Measurements from ENCODE around the gene SLC22A12.

Gene SLC22A12

DNA sequence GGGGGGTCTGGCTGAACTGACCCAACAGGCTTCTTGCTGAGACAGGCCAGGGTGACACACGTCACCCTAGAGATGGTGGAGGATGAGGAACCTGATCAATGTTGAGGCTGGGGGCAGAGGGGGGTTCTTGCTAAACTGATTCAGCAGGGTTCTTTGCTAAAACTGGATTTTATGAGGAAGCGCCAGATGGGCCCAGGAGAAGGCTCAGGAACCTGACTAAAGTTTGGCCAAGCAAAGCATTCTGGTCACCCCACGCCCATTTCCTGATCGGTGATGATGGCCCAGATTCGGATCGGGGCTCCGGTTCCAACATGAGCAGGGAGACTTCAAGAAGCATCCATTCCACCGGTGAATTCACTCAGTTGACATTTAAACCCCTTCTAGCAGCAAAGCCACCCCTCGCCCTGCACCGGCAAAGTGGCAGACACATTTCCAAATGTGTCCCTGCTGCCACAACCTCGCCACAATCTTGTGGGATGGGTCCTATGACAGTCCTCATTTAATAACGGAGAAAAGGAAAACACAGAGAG, 34.2 kb upstream of the SLC22A12 start:
- Histone ChIP-seq H3K4me3 (ENCODE audit: low read length) (no peak overlapping the region), H3K79me2 (ENCODE audit: control insufficient read depth, insufficient read depth, low read length) (no peaks in the 10 kb centered on the region), H3K36me3 (ENCODE audit: control insufficient read depth, insufficient read depth, low read length) (no peaks in the 10 kb centered on the region), H3K9ac (ENCODE audit: low read length) (no peak overlapping the region), H3K27me3 (ENCODE audit: insufficient read depth, low read length, poor library complexity) (no peaks in the 10 kb centered on the region), H3K79me1 (ENCODE audit: low read length) (no peaks in the 10 kb centered on the region), H2BK120ac (ENCODE audit: low read depth, low read length) (no peak overlapping the region), H2BK5ac (ENCODE audit: low read length) (no peak overlapping the region), H3K4ac (ENCODE audit: low read depth, low read length) (no peak overlapping the region), H4K8ac (ENCODE audit: low read depth, low read length) (no peak overlapping the region), H3K56ac (ENCODE audit: low read length) (no peak overlapping the region), H3K23ac (ENCODE audit: low read length) (no peak overlapping the region), H3K27ac (ENCODE audit: low read depth, low read length) (no peak overlapping the region), H4K5ac (ENCODE audit: low read length) (no peak overlapping the region), H3K4me1 (ENCODE audit: control insufficient read depth, low read depth, low read length) (peaks cover 4% of the 10 kb centered on the region), H2BK15ac (replicated peaks; ENCODE audit: low read depth) (no peak overlapping the region), H3K4me2 (ENCODE audit: low read length) (no peak overlapping the region), H3K18ac (ENCODE audit: low read length) (no peak overlapping the region), H2AK5ac (ENCODE audit: low read length) (no peak overlapping the region)
- DNase-seq: no peak
- no CpG with 5 or more reads among the region's 12 CpGs for WGBS (ENCODE audit: extremely low coverage, insufficient coverage, low lambda C conversion rate)

DNA sequence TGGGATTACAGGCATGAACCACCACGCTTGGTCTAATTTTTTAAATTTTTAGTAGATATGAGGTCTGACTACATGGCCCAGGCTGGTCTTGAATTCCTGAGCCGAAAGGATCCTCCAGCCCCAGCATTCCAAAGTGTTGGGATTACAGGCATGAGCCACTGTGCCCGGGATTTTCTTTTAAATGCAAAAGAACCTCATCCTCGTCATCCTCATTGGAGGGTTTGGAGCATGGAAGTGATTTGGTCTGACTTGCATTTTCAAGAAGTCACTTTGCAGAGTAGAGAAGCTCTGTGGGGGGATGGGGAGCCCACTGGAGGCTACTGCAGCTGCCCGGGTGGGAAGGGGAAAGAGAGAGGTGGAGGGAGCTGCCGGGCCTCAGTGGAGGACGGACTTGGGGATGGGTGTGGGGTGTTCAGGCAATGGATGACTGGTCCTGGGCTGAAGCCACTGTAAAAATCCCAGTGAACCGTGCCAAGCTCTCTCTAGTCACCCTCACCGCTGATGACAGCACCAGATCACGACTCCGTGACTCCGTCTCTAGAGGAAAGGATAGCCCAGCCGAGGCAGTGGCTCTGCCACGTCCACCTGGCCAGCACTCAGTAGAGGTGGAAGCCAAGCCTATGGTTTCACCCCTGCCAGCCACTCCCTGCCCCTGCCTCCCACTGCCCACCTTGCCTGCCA, 32.8 kb upstream of the SLC22A12 start:
- H3K27ac ChIP-seq (ENCODE audit: low read depth, low read length): no peak overlapping the region
- peak overlapping the region; percentile 24 for H2AK5ac ChIP-seq (ENCODE audit: low read length)
- H3K4me3 ChIP-seq (ENCODE audit: low read length): no peak overlapping the region
- H3K4me1 ChIP-seq (ENCODE audit: control insufficient read depth, low read depth, low read length): peaks cover 4% of the 10 kb centered on the region
- H3K79me1 ChIP-seq (ENCODE audit: low read length): no peaks in the 10 kb centered on the region
- no CpG with 5 or more reads among the region's 14 CpGs for WGBS (ENCODE audit: extremely low coverage, insufficient coverage, low lambda C conversion rate)
- peak overlapping the region; percentile 30 for H2BK5ac ChIP-seq (ENCODE audit: low read length)
- peak; percentile 92 for DNase-seq
- no peak overlapping the region for H2BK15ac ChIP-seq (replicated peaks; ENCODE audit: low read depth)
- no peak overlapping the region for H3K56ac ChIP-seq (ENCODE audit: low read length)
- no peak overlapping the region for H3K23ac ChIP-seq (ENCODE audit: low read length)
- no peak overlapping the region for H3K18ac ChIP-seq (ENCODE audit: low read length)
- H3K79me2 ChIP-seq (ENCODE audit: control insufficient read depth, insufficient read depth, low read length): no peaks in the 10 kb centered on the region
- no peak overlapping the region for H3K9ac ChIP-seq (ENCODE audit: low read length)
- H4K5ac ChIP-seq (ENCODE audit: low read length): no peak overlapping the region
- H3K36me3 ChIP-seq (ENCODE audit: control insufficient read depth, insufficient read depth, low read length): no peaks in the 10 kb centered on the region
- H3K4ac ChIP-seq (ENCODE audit: low read depth, low read length): no peak overlapping the region
- H3K4me2 ChIP-seq (ENCODE audit: low read length): no peak overlapping the region
- no peaks in the 10 kb centered on the region for H3K27me3 ChIP-seq (ENCODE audit: insufficient read depth, low read length, poor library complexity)
- H2BK120ac ChIP-seq (ENCODE audit: low read depth, low read length): no peak overlapping the region
- H4K8ac ChIP-seq (ENCODE audit: low read depth, low read length): no peak overlapping the region

DNA sequence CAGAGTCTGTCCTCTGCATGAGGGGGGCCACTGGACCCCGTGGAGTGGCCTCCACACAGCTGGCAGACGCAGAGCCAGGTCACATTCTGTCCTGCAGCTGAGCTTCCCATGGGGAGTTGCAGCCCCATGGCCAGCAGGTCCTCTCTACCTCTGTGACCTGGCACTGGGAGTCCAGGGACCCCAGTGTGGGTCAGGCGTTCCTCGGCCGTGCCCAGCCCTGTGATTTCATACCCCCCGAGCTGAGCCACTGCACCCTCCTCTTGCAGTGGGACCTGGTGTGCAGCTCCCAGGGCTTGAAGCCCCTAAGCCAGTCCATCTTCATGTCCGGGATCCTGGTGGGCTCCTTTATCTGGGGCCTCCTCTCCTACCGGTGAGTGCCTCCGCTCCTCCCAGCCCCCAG, 32.2 kb upstream of the SLC22A12 start:
- no peaks in the 10 kb centered on the region for H3K79me1 ChIP-seq (ENCODE audit: low read length)
- no peak overlapping the region for H3K4ac ChIP-seq (ENCODE audit: low read depth, low read length)
- no peak overlapping the region for H3K4me2 ChIP-seq (ENCODE audit: low read length)
- no peak overlapping the region for H3K27ac ChIP-seq (ENCODE audit: low read depth, low read length)
- WGBS (ENCODE audit: extremely low coverage, insufficient coverage, low lambda C conversion rate): no CpG with 5 or more reads among the region's 9 CpGs
- no peak overlapping the region for H4K5ac ChIP-seq (ENCODE audit: low read length)
- H3K36me3 ChIP-seq (ENCODE audit: control insufficient read depth, insufficient read depth, low read length): no peaks in the 10 kb centered on the region
- no peak overlapping the region for H4K8ac ChIP-seq (ENCODE audit: low read depth, low read length)
- H3K18ac ChIP-seq (ENCODE audit: low read length): peak overlapping the region; percentile 19
- H2BK5ac ChIP-seq (ENCODE audit: low read length): no peak overlapping the region
- peak overlapping the region; percentile 24 for H2AK5ac ChIP-seq (ENCODE audit: low read length)
- DNase-seq: no peak
- H2BK120ac ChIP-seq (ENCODE audit: low read depth, low read length): no peak overlapping the region
- H3K9ac ChIP-seq (ENCODE audit: low read length): no peak overlapping the region
- no peaks in the 10 kb centered on the region for H3K79me2 ChIP-seq (ENCODE audit: control insufficient read depth, insufficient read depth, low read length)
- no peak overlapping the region for H3K4me3 ChIP-seq (ENCODE audit: low read length)
- peaks cover 4% of the 10 kb centered on the region for H3K4me1 ChIP-seq (ENCODE audit: control insufficient read depth, low read depth, low read length)
- H3K27me3 ChIP-seq (ENCODE audit: insufficient read depth, low read length, poor library complexity): no peaks in the 10 kb centered on the region
- H3K23ac ChIP-seq (ENCODE audit: low read length): no peak overlapping the region
- H2BK15ac ChIP-seq (replicated peaks; ENCODE audit: low read depth): no peak overlapping the region
- peak overlapping the region; percentile 58 for H3K56ac ChIP-seq (ENCODE audit: low read length)

DNA sequence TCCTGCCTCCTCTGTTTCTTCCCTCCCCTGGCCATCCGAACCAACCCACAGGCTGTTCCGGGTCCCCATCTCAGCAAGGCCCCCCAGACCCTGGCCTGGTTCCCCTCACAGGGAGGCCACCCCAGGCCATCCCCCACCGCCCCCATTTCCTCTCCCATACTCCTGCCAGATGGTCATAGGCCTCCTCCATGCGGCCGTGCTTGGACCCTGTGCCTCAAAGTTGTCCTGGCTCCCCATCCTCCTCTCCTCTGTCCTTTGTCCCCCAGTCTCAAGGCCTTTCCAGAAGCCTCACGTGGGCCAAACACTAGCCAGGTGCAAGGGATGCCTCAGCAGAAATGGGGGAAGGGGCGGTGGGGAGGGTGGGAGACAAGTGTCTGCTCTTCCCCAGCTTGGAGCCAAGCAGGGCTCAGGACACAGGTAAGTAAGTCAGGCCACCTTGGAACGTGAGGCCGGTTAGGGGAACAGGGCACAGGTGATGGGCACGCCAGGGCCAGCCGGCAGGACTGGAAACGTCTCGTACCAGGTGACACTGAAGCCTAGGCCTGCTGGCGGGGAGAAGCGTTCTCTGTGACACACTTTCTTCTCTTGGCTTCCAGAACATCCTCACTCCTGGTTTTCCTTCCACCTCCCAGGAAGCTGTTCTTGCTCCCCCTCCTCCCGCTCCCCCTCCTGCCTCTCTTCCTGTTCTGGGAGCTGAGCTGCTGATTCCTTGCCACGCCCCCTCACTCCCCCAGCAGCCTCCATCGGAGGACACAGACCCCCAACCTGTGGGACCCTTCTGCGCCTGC, 31.5 kb upstream of the SLC22A12 start:
- Histone ChIP-seq H3K4me2 (ENCODE audit: low read length) (no peak overlapping the region), H2BK5ac (ENCODE audit: low read length) (no peak overlapping the region), H3K4ac (ENCODE audit: low read depth, low read length) (no peak overlapping the region), H3K27ac (ENCODE audit: low read depth, low read length) (no peak overlapping the region), H3K4me1 (ENCODE audit: control insufficient read depth, low read depth, low read length) (peaks cover 4% of the 10 kb centered on the region), H3K56ac (ENCODE audit: low read length) (peak overlapping the region; percentile 58), H3K27me3 (ENCODE audit: insufficient read depth, low read length, poor library complexity) (no peaks in the 10 kb centered on the region), H3K79me2 (ENCODE audit: control insufficient read depth, insufficient read depth, low read length) (no peaks in the 10 kb centered on the region), H4K5ac (ENCODE audit: low read length) (no peak overlapping the region), H3K18ac (ENCODE audit: low read length) (no peak overlapping the region), H2BK120ac (ENCODE audit: low read depth, low read length) (no peak overlapping the region), H3K79me1 (ENCODE audit: low read length) (no peaks in the 10 kb centered on the region), H3K23ac (ENCODE audit: low read length) (no peak overlapping the region), H2AK5ac (ENCODE audit: low read length) (no peak overlapping the region), H3K9ac (ENCODE audit: low read length) (peak overlapping the region; percentile 42), H3K4me3 (ENCODE audit: low read length) (no peak overlapping the region), H2BK15ac (replicated peaks; ENCODE audit: low read depth) (no peak overlapping the region), H4K8ac (ENCODE audit: low read depth, low read length) (no peak overlapping the region), H3K36me3 (ENCODE audit: control insufficient read depth, insufficient read depth, low read length) (no peaks in the 10 kb centered on the region)
- peak; percentile 75 for DNase-seq
- WGBS (ENCODE audit: extremely low coverage, insufficient coverage, low lambda C conversion rate): no CpG with 5 or more reads among the region's 19 CpGs

DNA sequence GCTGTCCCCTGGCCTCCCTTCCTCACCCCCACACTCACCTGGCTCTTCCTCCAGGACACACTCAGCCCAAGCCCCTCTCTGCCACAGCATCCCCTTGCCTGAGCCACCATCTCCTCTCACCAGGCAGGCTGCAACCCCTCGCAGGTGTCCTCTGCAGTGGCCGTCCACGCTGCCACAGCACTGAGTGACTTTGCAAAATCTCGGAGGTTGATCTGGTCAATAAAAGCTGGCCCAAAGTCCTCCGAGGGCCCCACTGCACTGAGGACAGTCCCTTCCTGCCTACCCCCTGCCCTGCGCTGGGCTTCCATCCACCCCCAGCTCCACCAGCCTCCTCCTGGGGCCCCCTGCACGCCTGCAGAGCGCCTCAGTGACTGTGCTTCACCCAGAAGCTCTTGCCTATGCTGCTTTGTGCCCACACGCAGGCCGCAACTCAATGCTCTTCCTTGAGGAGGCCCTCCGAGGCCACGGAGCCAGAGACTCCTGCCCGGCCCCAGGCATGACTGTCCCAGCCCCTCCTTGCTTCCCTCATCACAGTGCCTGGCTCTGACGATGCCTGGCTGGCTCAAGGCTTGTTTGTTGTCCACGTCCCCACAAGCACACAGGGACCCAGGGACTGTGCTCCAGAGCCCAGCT, 30.8 kb upstream of the SLC22A12 start:
- H3K4ac ChIP-seq (ENCODE audit: low read depth, low read length): no peak overlapping the region
- H3K36me3 ChIP-seq (ENCODE audit: control insufficient read depth, insufficient read depth, low read length): no peaks in the 10 kb centered on the region
- H3K4me2 ChIP-seq (ENCODE audit: low read length): no peak overlapping the region
- no peak overlapping the region for H3K4me3 ChIP-seq (ENCODE audit: low read length)
- DNase-seq: peak; percentile 55
- H2BK15ac ChIP-seq (replicated peaks; ENCODE audit: low read depth): no peak overlapping the region
- peak overlapping the region; percentile 8 for H3K9ac ChIP-seq (ENCODE audit: low read length)
- no peak overlapping the region for H3K27ac ChIP-seq (ENCODE audit: low read depth, low read length)
- H3K79me1 ChIP-seq (ENCODE audit: low read length): no peaks in the 10 kb centered on the region
- WGBS (ENCODE audit: extremely low coverage, insufficient coverage, low lambda C conversion rate): no CpG with 5 or more reads among the region's 15 CpGs
- no peak overlapping the region for H4K5ac ChIP-seq (ENCODE audit: low read length)
- no peak overlapping the region for H3K18ac ChIP-seq (ENCODE audit: low read length)
- no peaks in the 10 kb centered on the region for H3K27me3 ChIP-seq (ENCODE audit: insufficient read depth, low read length, poor library complexity)
- no peak overlapping the region for H2BK5ac ChIP-seq (ENCODE audit: low read length)
- H3K79me2 ChIP-seq (ENCODE audit: control insufficient read depth, insufficient read depth, low read length): no peaks in the 10 kb centered on the region
- no peak overlapping the region for H2BK120ac ChIP-seq (ENCODE audit: low read depth, low read length)
- no peak overlapping the region for H3K23ac ChIP-seq (ENCODE audit: low read length)
- H3K56ac ChIP-seq (ENCODE audit: low read length): peak overlapping the region; percentile 56
- H3K4me1 ChIP-seq (ENCODE audit: control insufficient read depth, low read depth, low read length): peaks cover 4% of the 10 kb centered on the region
- no peak overlapping the region for H2AK5ac ChIP-seq (ENCODE audit: low read length)
- no peak overlapping the region for H4K8ac ChIP-seq (ENCODE audit: low read depth, low read length)

All from mesendoderm (in vitro differentiated cells).